ENCODE results near the gene KDM3B. TPM values are rescaled to one million over a fixed set of nuclear protein-coding genes. Genes with fewer than 3 reads are reported as not detected.

KDM3B gene
- polyA plus RNA-seq, 1 of the 3 experiments (the other 2 are of a cell fraction), result 22.4 TPM

DNA sequence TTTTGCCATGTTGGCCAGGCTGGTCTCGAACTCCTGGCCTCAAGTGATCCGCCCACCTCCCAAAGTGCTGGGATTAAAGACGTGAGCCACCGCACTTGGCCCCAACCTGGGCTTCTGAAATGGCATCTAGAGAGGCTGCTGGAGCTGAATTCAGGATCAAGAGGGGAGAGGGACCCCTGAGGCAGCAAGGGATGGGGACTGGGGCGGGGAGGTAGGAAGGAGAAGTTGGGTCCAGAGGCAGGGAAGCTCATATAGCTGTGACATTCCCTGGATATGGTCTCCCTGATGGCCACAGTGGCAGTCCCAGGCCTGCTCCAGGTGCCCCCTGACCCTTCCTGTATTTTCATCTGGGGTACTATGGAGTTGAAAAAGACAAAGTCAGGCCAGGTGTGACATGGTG is 98.5 kb downstream of the KDM3B start (continued):
- no peak for TF ChIP-seq RXRA (IDR thresholded peaks at IDR 0.05; ENCODE audit: borderline replicate concordance, low read depth)
- TF ChIP-seq, protein P1, sequence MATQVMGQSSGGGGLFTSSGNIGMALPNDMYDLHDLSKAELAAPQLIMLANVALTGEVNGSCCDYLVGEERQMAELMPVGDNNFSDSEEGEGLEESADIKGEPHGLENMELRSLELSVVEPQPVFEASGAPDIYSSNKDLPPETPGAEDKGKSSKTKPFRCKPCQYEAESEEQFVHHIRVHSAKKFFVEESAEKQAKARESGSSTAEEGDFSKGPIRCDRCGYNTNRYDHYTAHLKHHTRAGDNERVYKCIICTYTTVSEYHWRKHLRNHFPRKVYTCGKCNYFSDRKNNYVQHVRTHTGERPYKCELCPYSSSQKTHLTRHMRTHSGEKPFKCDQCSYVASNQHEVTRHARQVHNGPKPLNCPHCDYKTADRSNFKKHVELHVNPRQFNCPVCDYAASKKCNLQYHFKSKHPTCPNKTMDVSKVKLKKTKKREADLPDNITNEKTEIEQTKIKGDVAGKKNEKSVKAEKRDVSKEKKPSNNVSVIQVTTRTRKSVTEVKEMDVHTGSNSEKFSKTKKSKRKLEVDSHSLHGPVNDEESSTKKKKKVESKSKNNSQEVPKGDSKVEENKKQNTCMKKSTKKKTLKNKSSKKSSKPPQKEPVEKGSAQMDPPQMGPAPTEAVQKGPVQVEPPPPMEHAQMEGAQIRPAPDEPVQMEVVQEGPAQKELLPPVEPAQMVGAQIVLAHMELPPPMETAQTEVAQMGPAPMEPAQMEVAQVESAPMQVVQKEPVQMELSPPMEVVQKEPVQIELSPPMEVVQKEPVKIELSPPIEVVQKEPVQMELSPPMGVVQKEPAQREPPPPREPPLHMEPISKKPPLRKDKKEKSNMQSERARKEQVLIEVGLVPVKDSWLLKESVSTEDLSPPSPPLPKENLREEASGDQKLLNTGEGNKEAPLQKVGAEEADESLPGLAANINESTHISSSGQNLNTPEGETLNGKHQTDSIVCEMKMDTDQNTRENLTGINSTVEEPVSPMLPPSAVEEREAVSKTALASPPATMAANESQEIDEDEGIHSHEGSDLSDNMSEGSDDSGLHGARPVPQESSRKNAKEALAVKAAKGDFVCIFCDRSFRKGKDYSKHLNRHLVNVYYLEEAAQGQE (IDR thresholded peaks at IDR 0.05; ENCODE audit: low read depth, low read length), result no peak
- TF ChIP-seq POLR2AphosphoS5 (IDR thresholded peaks at IDR 0.05; ENCODE audit: low read depth, low read length), result no peak
- no peak for TF ChIP-seq SMC3 (IDR thresholded peaks at IDR 0.05; ENCODE audit: low read depth, low read length)
- TF ChIP-seq FOXJ3 (CRISPR knock-in tag; IDR thresholded peaks at IDR 0.05), result no peak
- no peak for TF ChIP-seq TAF1 (IDR thresholded peaks at IDR 0.05; ENCODE audit: borderline replicate concordance, low read depth, low read length)
- no peak for TF ChIP-seq SIN3A (IDR thresholded peaks at IDR 0.05; ENCODE audit: borderline replicate concordance, low read depth, low read length)
- no peak for TF ChIP-seq YY1 (IDR thresholded peaks at IDR 0.05; ENCODE audit: low read depth)
- TF ChIP-seq EP300 (IDR thresholded peaks at IDR 0.05; ENCODE audit: borderline replicate concordance in 1 of 2, low read depth in 1 of 2, low read length in 1 of 2), result no peak

DNA sequence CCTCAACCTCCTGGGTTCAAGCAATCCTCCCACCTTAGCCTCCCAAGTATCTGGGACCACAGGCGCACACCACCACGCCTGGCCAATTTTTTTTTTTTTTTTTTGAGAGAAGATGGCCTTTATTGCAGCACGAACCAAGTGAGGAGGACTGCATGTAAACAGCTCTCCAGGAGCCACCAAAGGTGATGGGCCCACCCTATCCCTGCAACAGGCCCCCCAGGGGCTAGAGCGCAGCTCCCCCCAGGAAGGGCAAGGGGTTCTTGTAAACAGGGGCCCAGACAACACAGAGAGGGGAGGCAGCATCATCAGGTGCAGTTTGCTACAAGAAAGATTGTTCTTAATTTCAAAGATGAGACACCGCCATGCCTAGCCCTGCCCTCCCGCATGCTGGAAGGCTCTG is 100.2 kb downstream of the KDM3B start:
- Histone ChIP-seq H3K27me3 (ENCODE audit: insufficient read depth) (no peaks in the 10 kb centered on the region), H3K9ac (no peak overlapping the region), H3K4me1 (ENCODE audit: control insufficient read depth in 1 of 2, insufficient read depth in 2 of 2, low read depth in 1 of 2, low read length in 1 of 2) (peaks cover 13 to 19% of the 10 kb centered on the region in 2 experiments; a peak in 3 of 4 replicates), H3K79me2 (ENCODE audit: insufficient read depth) (no peaks in the 10 kb centered on the region), H3K36me3 (replicated peaks in 1 of 2; ENCODE audit: control insufficient read depth in 1 of 2, insufficient read depth in 2 of 2, low read length in 1 of 2) (no peaks in the 10 kb centered on the region), H3K9me3 (no peaks in the 10 kb centered on the region), H3F3A (replicated peaks; ENCODE audit: insufficient read depth) (no peaks in the 10 kb centered on the region), H3K4me2 (no peak overlapping the region), H3K4me3 (ENCODE audit: low read depth in 2 of 2, low read length in 1 of 2) (no peak overlapping the region), H4K20me1 (ENCODE audit: insufficient read depth) (no peaks in the 10 kb centered on the region), H3K27ac (ENCODE audit: low read depth in 2 of 2, low read length in 1 of 2) (no peak overlapping the region), H3K9me2 (no peaks in the 10 kb centered on the region), H2AFZ (ENCODE audit: low read depth) (no peak overlapping the region)
- DNase-seq, result no peak
- WGBS (ENCODE audit: low lambda C conversion rate), result 87% methylated on average over 6 of the region's 6 CpGs
- TF ChIP-seq FOXJ3 (CRISPR knock-in tag; IDR thresholded peaks at IDR 0.05), result no peak
- TF ChIP-seq FOXM1 (IDR thresholded peaks at IDR 0.05; ENCODE audit: low read depth), result no peak
- TF ChIP-seq RCOR1 (IDR thresholded peaks at IDR 0.05; ENCODE audit: low read length), result no peak
- no peak for TF ChIP-seq RFX5 (IDR thresholded peaks at IDR 0.05; ENCODE audit: low read length)
- TF ChIP-seq RXRA (IDR thresholded peaks at IDR 0.05; ENCODE audit: borderline replicate concordance, low read depth), result no peak
- no peak for TF ChIP-seq EP300 (IDR thresholded peaks at IDR 0.05; ENCODE audit: borderline replicate concordance in 1 of 2, low read depth in 1 of 2, low read length in 1 of 2)
- TF ChIP-seq GATA2 (CRISPR knock-in tag; IDR thresholded peaks at IDR 0.05), result no peak
- TF ChIP-seq, protein P2, sequence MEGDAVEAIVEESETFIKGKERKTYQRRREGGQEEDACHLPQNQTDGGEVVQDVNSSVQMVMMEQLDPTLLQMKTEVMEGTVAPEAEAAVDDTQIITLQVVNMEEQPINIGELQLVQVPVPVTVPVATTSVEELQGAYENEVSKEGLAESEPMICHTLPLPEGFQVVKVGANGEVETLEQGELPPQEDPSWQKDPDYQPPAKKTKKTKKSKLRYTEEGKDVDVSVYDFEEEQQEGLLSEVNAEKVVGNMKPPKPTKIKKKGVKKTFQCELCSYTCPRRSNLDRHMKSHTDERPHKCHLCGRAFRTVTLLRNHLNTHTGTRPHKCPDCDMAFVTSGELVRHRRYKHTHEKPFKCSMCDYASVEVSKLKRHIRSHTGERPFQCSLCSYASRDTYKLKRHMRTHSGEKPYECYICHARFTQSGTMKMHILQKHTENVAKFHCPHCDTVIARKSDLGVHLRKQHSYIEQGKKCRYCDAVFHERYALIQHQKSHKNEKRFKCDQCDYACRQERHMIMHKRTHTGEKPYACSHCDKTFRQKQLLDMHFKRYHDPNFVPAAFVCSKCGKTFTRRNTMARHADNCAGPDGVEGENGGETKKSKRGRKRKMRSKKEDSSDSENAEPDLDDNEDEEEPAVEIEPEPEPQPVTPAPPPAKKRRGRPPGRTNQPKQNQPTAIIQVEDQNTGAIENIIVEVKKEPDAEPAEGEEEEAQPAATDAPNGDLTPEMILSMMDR (IDR thresholded peaks at IDR 0.05), result no peak
- no peak for TF ChIP-seq NFIC (IDR thresholded peaks at IDR 0.05; ENCODE audit: borderline replicate concordance)
- ChIA-PET CTCF (interaction anchor here (0.8 to 1.3 kb wide), 5 partner anchors 11 to 127 kb away, joined by 3 to 6 read pairs (median 3); no protein-coding TSS in a partner anchor), POLR2A (no interaction called here)

Data from SK-N-SH (cell line).